Tibial nerve (tissue), 4 donors: ENCODE results near the gene GPR55. TPM values are rescaled to one million over a fixed set of nuclear protein-coding genes. Genes with fewer than 3 reads are reported as not detected.

Experiments
- DNase-seq, 2 donors: peaks; one replicate each; pipeline ENCODE4 v3.0.0-alpha.2; 2019; ENCODE audit warnings: low spot score in 2 of 2
- H3K27ac ChIP-seq, 4 donors: fragments of 200-600 bp; sonication (generic) in 3 of 4; one replicate each; pipeline ENCODE4 v1.5.1; 2017 to 2019; ENCODE audit warnings: mild to moderate bottlenecking in 1 of 4
- H3K27me3 ChIP-seq, 2 donors: fragments of 200-600 bp; sonication (generic) in 1 of 2; one replicate each; pipeline versions ENCODE4 v1.5.1 to v1.6.0; 2017 to 2019
- H3K36me3 ChIP-seq, 3 donors: fragments of 200-600 bp; sonication (generic); one replicate each; pipeline ENCODE4 v1.5.1; 2018 to 2019
- H3K4me1 ChIP-seq, 4 donors: fragments of 200-600 bp; sonication (generic) in 3 of 4; one replicate each; pipeline ENCODE4 v1.5.1; 2017 to 2019
- H3K4me3 ChIP-seq, 4 donors: fragments of 200-600 bp; sonication (generic) in 3 of 4; one replicate each; pipeline ENCODE4 v1.5.1; 2017 to 2019; ENCODE audit warnings: mild to moderate bottlenecking in 1 of 4, moderate library complexity in 1 of 4
- H3K9me3 ChIP-seq, 4 donors: fragments of 200-600 bp; sonication (generic) in 3 of 4; one replicate each; pipeline ENCODE4 v1.5.1; 2017 to 2019
- CTCF ChIP-seq, 5 experiments: fragments of 200-600 bp in 3 of 5; fragments of 450-650 bp in 2 of 5; sonication (generic) in 3 of 5; IDR thresholded peaks; one replicate each; pipeline ENCODE4 v1.5.1; 2016 to 2019; ENCODE audit warnings: antibody characterized with exemption in 5 of 5, mild to moderate bottlenecking in 3 of 5, moderate library complexity in 2 of 5
- EP300 ChIP-seq, 2 donors: sonication (generic); formaldehyde crosslinking; IDR thresholded peaks; one replicate each; pipeline ENCODE4 v1.6.1; 2017; ENCODE audit warnings: antibody characterized with exemption in 2 of 2, mild to moderate bottlenecking in 1 of 2
- POLR2A ChIP-seq, 2 donors: fragments of 450-650 bp; IDR thresholded peaks; one replicate each; pipeline ENCODE4 v1.6.1; 2017; ENCODE audit warnings: antibody characterized with exemption in 2 of 2, mild to moderate bottlenecking in 2 of 2, moderate library complexity in 2 of 2
- WGBS, 2 donors: methylation state at CpG; one replicate each; pipeline ENCODE4 v1.1.5; 2018; 5-methylcytosine and 5-hydroxymethylcytosine counted together
- total RNA-seq, 4 donors: library from RNA; depleted of rRNA; stranded (reverse); fragments of >200 nt; gene quantifications; one replicate each; pipeline ENCODE4 v1.1.0, GENCODE V29; 2016

The GPR55 gene
- total RNA-seq, 4 donors from 2014 or later, result 0.21 TPM; not detected in 3

DNA sequence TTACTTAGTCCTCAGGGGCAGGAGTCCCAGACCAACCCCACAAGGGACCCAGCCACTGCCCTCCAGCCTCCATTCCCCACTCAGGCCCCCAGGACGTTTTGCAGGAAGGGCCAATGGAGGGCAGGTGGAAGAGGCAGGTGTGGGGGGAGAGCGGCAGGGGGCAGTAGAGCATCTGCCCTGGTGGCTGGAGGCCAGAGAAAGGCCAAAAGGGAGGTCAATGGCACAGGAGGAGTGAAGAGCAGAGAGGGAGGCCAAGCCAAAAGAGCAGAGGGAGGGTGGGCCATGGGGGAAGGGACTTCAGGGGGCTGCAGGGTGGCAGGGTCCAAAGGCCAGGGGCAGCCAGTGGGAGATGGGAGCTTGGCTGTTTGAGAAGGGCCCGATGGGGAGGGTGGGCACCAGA lies 17.3 kb upstream of the GPR55 start:
- peaks cover 0 to 5% (median 0%) of the 10 kb centered on the region in 4 donors for H3K9me3 ChIP-seq
- H3K27me3 ChIP-seq, result peaks cover 0 to 7% of the 10 kb centered on the region in 2 donors
- no peak for DNase-seq
- no peak overlapping the region for H3K4me3 ChIP-seq
- H3K4me1 ChIP-seq, result no peaks in the 10 kb centered on the region
- H3K27ac ChIP-seq, result no peak overlapping the region
- H3K36me3 ChIP-seq, result no peaks in the 10 kb centered on the region
- 66 to 69% methylated on average over 3 of the region's 3 CpGs for WGBS, 2 donors
- TF ChIP-seq EP300 (IDR thresholded peaks at IDR 0.05), result no peak
- TF ChIP-seq CTCF (IDR thresholded peaks at IDR 0.05), result no peak
- no peak for TF ChIP-seq POLR2A (IDR thresholded peaks at IDR 0.05)

DNA sequence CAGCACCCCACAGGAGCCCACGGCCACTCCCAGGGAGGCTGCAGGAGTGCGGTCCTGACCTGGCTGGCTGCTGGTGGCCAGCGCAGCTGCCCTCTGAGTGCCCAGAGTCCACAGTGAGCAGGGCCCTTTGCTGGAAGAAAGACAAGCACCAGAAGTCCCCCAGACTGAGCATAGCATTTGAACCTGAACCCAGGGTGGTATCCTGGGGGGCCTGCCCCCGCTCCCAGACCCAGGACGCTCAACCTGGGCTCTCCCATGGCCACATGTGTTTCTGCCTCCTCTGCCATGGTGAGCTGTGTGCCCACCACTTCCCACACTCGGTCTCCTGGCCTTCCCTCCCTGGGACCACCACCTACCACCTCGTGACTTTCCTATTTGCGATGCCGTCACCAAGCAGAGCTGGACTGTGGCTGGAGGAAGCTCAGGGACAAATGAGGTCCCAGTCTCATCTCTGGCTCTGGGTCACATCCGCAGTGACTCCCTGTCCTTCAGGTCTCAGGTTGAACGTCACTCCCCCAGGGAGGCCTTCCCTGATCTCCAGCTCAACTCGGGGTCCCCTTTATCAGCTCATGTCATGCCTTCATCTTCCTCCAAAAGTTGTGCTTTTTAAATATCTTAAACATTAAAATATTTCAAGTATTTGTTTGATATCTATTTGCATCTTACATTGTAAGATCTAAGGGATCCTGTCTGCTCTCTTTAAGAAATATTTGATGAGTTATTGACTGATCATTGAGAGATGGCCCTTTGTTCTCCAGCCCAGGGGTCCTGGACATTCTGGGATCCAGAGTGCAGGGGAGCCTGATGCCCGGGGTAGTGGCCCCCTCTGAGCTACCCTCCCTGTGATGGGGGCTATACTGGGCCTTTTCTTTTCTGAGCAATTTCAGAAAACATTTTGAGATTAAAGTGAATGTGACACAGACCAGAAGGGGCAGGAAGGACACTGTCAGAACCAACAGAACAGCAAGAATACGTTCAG lies 16.4 kb upstream of the GPR55 start:
- TF ChIP-seq POLR2A (IDR thresholded peaks at IDR 0.05) (no peak), EP300 (IDR thresholded peaks at IDR 0.05) (no peak), CTCF (IDR thresholded peaks at IDR 0.05) (no peak)
- no peak overlapping the region for H3K27ac ChIP-seq
- H3K36me3 ChIP-seq, result no peaks in the 10 kb centered on the region
- no peak for DNase-seq
- no peaks in the 10 kb centered on the region for H3K4me1 ChIP-seq
- 73 to 76% methylated on average over 12 of the region's 14 CpGs for WGBS, 2 donors
- H3K4me3 ChIP-seq, result no peak overlapping the region
- peaks cover 0 to 14% (median 0%) of the 10 kb centered on the region in 4 donors for H3K9me3 ChIP-seq
- H3K27me3 ChIP-seq, result peaks cover 0 to 7% of the 10 kb centered on the region in 2 donors

DNA sequence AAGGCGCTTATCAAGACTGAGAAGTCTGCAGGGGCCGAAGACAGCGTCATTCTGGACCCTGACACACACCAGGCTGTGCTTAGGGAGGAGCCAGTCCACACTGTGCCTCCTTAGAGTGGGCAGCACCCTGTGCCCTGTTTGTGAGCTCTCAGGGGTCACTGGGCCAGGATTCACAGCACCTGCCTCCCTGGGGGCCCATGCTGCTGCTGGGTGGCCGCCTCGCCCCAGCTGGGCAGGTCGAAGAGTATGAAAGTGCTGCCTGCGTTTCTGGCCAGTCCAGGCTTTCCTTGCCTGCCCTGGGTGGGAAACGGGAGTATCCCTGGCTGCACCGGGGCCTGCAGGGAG lies 15.4 kb upstream of the GPR55 start:
- Histone ChIP-seq H3K27me3 (peaks cover 0 to 7% of the 10 kb centered on the region in 2 donors), H3K9me3 (peaks cover 0 to 18% (median 0%) of the 10 kb centered on the region in 4 donors), H3K4me1 (no peaks in the 10 kb centered on the region), H3K4me3 (no peak overlapping the region), H3K36me3 (no peaks in the 10 kb centered on the region), H3K27ac (no peak overlapping the region)
- no peak for DNase-seq
- WGBS, 2 donors, result 57 to 86% methylated on average over 5 to 6 of the region's 9 CpGs
- TF ChIP-seq POLR2A (IDR thresholded peaks at IDR 0.05) (no peak), EP300 (IDR thresholded peaks at IDR 0.05) (no peak), CTCF (IDR thresholded peaks at IDR 0.05) (no peak)

GRCh38 chr2:230939691-230940470 lies 14.8 kb upstream of the GPR55 start:
- no peak for DNase-seq
- Histone ChIP-seq H3K9me3 (peaks cover 0 to 18% (median 0%) of the 10 kb centered on the region in 4 donors), H3K4me3 (no peak overlapping the region), H3K4me1 (no peaks in the 10 kb centered on the region), H3K27me3 (peaks cover 0 to 7% of the 10 kb centered on the region in 2 donors), H3K36me3 (no peaks in the 10 kb centered on the region), H3K27ac (no peak overlapping the region)
- TF ChIP-seq POLR2A (IDR thresholded peaks at IDR 0.05), result no peak
- no peak for TF ChIP-seq CTCF (IDR thresholded peaks at IDR 0.05)
- TF ChIP-seq EP300 (IDR thresholded peaks at IDR 0.05), result no peak
- WGBS, 2 donors, result 83 to 89% methylated on average over 18 of the region's 18 CpGs
